Posterior cingulate gyrus (tissue), 11 donors: ENCODE data around the gene FBXO10.
"Not testable (repeated sequence)": the region's sequence is repeated elsewhere in the genome, so short reads cannot be mapped to it uniquely, and the experiment has no call there.

ENCODE experiments used
- DNase-seq, 10 donors: peaks; one replicate each; pipeline versions ENCODE4 v3.0.0 to v3.0.0-alpha.2; 2020 to 2021; ENCODE audit warnings: mixed read lengths in 3 of 10
- intact Hi-C: fragments of 100-400 bp; cut with DNase I; formaldehyde crosslinking; loops from one replicate; pipeline ENCODE4 v1.15.1; 2023

Gene FBXO10

DNA sequence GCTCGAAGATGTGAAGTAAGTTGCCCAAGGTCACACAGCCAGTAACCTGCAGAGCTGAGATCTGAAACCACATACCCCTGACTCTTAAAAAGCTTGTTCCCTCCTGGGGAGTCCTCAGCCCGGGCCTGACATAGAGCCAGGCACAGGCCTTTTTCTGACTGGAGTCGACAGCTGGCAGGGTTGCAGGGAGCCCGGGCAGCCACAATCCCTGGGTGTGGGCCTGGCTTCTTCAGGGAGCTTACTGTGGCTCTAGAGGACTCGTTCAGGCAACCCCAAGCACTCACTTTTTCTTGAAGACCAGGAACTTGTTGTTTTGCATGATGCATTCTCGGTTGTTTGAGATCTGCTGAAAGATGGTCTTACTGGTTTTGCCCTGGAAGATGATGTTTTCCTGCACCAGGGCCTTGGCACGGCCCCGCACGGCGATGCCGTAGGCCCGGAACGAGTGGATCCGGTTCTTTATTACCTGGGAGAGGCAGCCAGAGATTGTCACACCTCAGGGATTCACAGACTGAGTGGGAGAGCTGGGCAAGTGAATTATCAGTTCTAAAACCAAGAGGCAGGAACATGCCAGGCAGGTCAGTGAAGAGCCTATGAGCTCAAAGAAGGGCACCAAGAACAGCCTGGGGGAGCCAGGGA lies 60.4 kb downstream of the FBXO10 start:
- intact Hi-C loops, result no loop called here
- peak in 1 of 10 donors; percentile 54 for DNase-seq

GRCh38 chr9:37514999-37515398 lies 61.2 kb downstream of the FBXO10 start:
- intact Hi-C loops, result no loop called here
- DNase-seq, result no peak

DNA sequence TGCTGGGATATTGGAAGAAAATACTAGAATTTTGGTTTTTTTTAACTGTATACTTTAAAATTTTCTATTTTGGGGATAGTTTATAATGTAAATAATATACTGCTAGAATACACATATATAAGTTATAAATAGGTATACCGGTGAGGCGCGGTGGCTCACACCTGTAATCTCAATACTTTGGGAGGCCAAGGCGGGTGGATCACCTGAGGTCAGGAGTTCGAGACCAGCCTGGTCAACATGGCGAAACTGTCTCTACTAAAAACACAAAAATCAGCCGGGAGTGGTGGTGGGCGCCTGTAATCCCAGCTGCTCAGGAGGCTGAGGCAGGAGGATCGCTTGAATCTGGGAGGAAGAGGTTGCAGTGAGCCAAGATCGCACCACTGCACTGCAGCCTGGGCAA lies 61.8 kb downstream of the FBXO10 start:
- intact Hi-C loops, result not testable (repeated sequence)
- peak in 1 of 10 donors; percentile 60 for DNase-seq

GRCh38 chr9:37512437-37512836 lies 63.7 kb downstream of the FBXO10 start:
- peak in 1 of 10 donors; percentile 57 for DNase-seq
- intact Hi-C loops, result no loop called here

DNA sequence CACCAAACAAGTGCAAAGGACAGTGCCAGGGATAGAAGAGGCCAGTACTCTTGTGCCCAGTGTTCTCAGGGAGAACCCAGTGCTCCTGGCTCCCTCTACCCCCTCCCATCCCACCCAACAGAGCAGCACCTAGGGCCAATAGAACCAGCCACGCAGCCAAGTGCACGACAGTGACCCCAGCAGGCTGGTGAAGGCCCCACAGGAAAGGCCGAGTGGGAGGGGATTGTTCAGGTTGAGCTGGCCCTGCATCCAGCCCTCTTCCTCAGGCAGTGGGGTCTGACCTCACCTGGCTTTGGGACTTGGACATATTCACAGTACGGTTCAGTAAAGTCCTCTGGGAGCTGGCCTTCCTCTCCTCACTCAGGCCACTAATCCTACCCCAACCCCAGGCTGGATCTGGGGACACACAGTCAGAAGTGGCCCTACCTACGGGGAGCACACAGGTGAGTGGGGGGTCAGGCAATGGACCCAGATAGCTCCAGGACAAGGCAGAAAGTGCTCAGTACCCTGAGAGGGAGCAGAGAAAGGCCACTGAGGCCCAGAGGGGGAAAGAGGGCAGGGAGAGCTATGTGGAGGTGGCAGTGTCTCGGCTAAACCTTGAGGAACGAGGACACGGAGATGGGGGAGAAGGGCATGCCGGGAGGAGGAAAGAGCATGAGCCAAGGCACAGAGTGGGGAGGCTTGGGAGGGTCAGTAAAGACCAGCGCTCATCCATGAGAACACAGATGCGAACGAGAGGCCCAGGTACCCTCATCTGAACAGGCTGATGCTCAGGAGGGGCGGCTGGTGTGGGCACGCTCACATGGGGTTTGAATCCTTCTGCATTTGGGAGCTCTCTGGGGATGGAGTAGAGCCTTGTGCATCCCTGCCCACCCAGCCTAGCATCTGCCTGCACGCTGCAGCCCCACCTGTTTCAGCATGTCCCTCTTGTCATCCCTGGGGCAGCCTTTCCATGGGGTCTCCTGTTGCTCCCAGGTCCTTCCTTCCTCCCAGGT lies 64.9 kb downstream of the FBXO10 start:
- intact Hi-C loops, result no loop called here

DNA sequence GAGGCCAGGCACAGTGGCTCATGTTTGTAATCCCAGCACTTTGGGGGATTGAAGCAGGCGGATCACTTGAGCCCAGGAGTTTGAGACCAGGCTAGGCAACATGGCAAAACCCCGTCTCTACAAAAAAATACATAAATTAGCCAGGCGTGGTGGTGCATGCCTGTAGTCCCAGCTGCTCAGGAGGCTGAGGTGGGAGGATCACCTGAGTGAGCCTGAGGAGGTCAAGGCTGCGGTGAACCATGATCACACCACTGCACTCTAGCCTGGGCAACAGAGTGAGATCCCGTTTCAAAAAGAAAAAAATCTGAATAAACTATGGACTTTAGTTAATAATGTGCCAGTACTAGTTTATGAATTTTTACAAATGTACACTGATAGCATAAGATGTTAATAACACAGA lies 66.1 kb downstream of the FBXO10 start:
- intact Hi-C loops, DNase-seq: not testable (repeated sequence)

More for the DNA sequence above, 64.9 kb downstream of the FBXO10 start:
- peak in 1 of 10 donors; percentile 36 for DNase-seq

DNA sequence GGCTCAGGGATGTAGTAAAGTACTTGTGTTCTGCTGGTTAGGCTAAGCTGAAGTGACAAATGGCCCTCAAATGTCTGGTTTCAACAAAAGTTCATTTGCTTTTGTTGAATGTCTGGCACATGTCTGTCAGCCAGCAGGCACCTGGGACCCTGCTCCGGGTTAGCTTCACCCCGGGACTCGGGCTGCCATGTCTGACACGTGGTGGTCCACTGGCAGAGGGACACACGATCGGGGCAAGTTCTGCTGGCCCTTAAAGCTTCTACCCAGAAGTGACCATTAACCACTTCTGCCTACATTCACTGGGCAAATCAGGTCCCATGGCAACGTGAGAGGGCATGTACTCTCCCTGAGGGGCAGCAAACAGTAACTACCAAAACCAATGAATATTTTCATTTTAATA lies 66.6 kb downstream of the FBXO10 start:
- peak in 1 of 10 donors; percentile 77 for DNase-seq
- intact Hi-C loops, result no loop called here

DNA sequence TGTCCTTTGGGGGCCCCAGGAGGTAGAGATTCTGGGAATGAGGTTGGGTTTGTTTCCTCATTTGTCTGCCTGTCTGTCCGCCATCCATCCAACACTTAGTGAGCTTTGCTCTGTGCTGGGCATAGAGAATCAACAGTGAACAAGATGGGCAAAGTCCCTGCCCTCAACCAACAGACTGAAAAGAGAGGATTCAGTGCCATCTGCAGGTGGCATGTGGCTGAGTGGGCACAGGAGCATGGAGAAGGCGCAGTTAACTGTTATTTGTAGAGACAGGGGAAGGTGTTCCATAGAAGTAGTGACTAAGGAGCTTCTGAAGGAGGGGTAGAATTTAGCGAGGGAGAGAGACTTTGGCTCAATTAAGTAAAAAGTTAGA lies 67.4 kb downstream of the FBXO10 start:
- intact Hi-C loops, result no loop called here
- peak in 1 of 10 donors; percentile 20 for DNase-seq

- intact Hi-C loops, result no loop called here
- DNase-seq, result peak in 1 of 10 donors; percentile 58
These were observed 67.9 kb downstream of the FBXO10 start for GRCh38 chr9:37508135-37508833.

- intact Hi-C loops, result no loop called here
- DNase-seq, result peak in 1 of 10 donors; percentile 26
These were observed 68.5 kb downstream of the FBXO10 start for GRCh38 chr9:37507566-37508134.

DNA sequence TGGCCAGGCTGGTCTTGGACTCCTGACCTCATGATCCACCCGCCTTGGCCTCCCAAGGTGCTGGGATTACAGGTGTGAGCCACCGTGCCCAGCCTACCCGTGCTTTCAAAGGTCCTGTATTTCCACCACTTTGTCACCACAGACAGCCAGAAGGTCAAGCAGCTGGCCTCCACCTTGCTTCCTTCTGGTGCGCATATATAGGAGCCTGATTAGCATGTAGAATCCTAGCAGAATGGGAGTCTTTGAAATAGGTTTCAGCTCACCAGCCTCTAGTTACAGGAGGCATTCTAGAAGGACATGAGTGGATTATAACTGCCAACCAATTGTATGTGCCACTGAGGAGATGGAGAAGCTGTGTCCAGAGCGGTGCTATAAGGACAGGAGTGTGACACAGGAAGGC lies 71.6 kb downstream of the FBXO10 start:
- no peak for DNase-seq
- intact Hi-C loops, result no loop called here

- DNase-seq, result no peak
- intact Hi-C loops, result no loop called here
These were observed 72.4 kb downstream of the FBXO10 start for GRCh38 chr9:37503736-37504135.

DNA sequence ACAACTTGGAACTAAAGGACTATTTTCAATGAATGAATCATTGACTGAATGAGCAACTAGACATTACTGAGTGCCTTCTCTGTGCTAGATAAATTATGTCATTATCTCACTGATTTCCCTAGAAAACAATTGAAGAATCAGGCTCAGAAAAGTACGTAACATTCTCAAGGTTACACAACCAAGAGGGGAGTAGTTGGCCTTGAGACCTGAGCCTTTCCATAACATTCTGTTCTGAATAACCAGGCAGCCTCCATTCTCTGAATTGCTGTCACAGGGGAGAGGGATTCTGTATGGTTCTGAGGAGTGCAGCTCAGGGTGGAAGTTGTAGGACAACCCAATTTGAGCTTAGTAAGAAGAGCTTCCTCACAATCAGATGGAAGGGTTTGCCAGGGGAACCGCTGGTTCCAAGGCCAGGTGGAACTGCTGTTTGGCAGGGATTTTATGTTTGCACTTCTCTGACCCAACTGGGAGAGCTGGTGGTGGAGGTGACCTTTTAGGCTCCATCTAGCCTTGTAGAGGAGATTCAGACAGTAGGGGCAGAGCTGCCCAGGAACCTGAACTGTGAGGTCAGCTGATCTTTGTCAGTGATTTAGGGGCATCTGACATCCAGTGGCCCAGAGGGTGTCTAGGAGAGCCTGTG lies 74.1 kb downstream of the FBXO10 start:
- intact Hi-C loops, result no loop called here
- no peak for DNase-seq

DNA sequence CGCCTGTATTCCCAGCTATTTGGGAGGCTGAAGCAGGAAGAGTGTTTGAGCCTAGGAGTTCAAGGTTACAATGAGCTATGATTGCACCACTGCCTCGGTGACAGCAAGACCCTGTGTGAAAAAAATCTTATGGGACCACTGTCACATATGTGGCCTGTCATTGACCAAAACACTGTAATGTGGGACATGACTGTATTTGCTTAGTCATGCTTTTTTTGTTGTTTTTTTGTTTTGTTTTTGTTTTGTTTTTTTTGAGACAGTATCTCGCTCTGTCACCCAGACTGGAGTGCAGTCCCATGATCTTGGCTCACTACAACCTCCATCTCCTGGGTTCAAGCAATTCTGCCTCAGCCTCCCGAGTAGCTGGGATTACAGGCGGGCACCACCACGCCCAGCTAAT lies 76.9 kb downstream of the FBXO10 start:
- DNase-seq, result no peak
- intact Hi-C loops, result no loop called here

- DNase-seq, result no peak
- intact Hi-C loops, result no loop called here
These were observed 77.7 kb downstream of the FBXO10 start for GRCh38 chr9:37498457-37498856.

GRCh38 chr9:37497320-37497719 lies 78.9 kb downstream of the FBXO10 start:
- intact Hi-C loops, result no loop called here
- no peak for DNase-seq

- no peak for DNase-seq
- intact Hi-C loops, result no loop called here
These were observed 80.2 kb downstream of the FBXO10 start for GRCh38 chr9:37496020-37496419.

DNA sequence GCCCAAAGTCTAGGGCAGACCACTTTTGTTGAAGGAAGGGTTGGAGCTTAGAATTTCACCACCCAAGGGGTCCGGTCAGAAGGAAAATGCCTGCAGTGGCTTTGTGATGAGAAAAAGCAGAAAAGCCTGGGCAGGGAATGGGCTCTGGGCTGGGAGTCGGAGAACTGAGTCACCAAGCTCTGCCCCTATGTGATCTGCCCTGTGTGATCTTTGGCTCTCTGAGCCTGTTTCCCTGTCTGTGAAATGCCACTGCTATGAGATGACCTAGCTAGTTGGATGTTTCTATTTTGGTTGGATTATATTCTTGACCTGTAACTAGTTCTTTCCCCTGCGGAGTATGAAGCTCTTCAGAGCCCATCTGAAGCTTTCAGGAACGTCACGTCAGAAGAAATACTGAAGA lies 80.6 kb downstream of the FBXO10 start:
- intact Hi-C loops, result no loop called here
- no peak for DNase-seq

DNA sequence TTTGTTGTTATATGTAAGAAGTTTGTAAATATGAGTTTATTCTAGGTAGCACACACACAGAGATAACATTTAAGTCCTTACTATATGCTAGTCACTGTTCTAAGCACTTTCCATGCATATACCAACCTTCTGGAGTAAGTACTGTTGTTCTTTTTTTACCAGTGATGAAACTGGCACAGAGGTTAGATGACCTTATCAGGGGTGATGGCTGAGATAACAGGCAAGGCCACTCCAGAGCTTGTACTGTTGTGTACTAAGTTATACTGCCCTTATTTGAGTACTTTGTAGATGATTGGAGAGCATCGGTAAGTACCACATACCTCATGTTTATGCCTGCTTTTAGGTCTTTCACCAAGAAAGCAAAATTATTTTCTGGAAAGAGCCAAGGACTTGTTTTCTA lies 84.2 kb downstream of the FBXO10 start:
- intact Hi-C loops, result no loop called here
- DNase-seq, result no peak
